DND-41 (cell line): ENCODE results near the gene MAP2.

Source experiments
- CTCF ChIP-seq: IDR thresholded peaks from 2 replicates; pipeline ENCODE4 v1.5.1; 2012; ENCODE audit warnings: borderline replicate concordance, low read length, moderate library complexity, mild to moderate bottlenecking; ENCODE audit not compliant: poor library complexity, severe bottlenecking; ENCODE audit errors: extremely low read depth
- EZH2 ChIP-seq: IDR thresholded peaks from 3 replicates; pipeline ENCODE4 v1.6.1; 2012; ENCODE audit warnings: borderline replicate concordance, low read depth, mild to moderate bottlenecking, moderate library complexity, low read length, inconsistent platforms; ENCODE audit not compliant: severe bottlenecking

GRCh38 chr2:209762563-209762962, 338.7 kb downstream of the MAP2 start:
- TF ChIP-seq EZH2: no peak
- no peak for TF ChIP-seq CTCF
